NT2/D1 (cell line): ENCODE data around the gene EPB41L2.

Experiments used
- SUZ12 ChIP-seq: IDR thresholded peaks from 2 replicates; pipeline ENCODE4 v1.6.1; 2011; ENCODE audit not compliant: insufficient read length, insufficient read depth; ENCODE audit errors: extremely low read depth
- YY1 ChIP-seq: IDR thresholded peaks from 2 replicates; pipeline ENCODE4 v1.6.1; 2011; ENCODE audit not compliant: insufficient read length, insufficient read depth

- no peak for TF ChIP-seq SUZ12
- TF ChIP-seq YY1: no peak
These were observed 81.6 kb downstream of the EPB41L2 start for GRCh38 chr6:130981409-130981808.
